GM19468 (cell line): Measurements from ENCODE around the gene GSDME.
"Not testable (repeated sequence)": the region's sequence is repeated elsewhere in the genome, so short reads cannot be mapped to it uniquely, and the experiment has no call there.

ENCODE experiments used
- ATAC-seq: cut with Tn5 transposase; IDR thresholded peaks from one replicate; pipeline ENCODE4 v1.9.1; 2021; ENCODE audit warnings: mild to moderate bottlenecking, moderate library complexity, moderate number of reproducible peaks; ENCODE audit not compliant: unreplicated experiment; ENCODE audit errors: extremely low read depth

The GSDME gene

GRCh38 chr7:24745355-24745754 is 11.9 kb downstream of the GSDME start:
- no peak for ATAC-seq

GRCh38 chr7:24743471-24743870 is 13.8 kb downstream of the GSDME start:
- ATAC-seq, result no peak

GRCh38 chr7:24742506-24743162 is 14.6 kb downstream of the GSDME start:
- ATAC-seq, result no peak

- ATAC-seq, result no peak
Measured at GRCh38 chr7:24741679-24742505, 15.4 kb downstream of the GSDME start.

- no peak for ATAC-seq
Measured at GRCh38 chr7:24740871-24741270, 16.4 kb downstream of the GSDME start.

GRCh38 chr7:24739306-24739705 is 18.0 kb downstream of the GSDME start:
- ATAC-seq, result no peak

GRCh38 chr7:24738577-24738976 is 18.7 kb downstream of the GSDME start:
- ATAC-seq, result no peak

- no peak for ATAC-seq
Measured at GRCh38 chr7:24737281-24737680, 20.0 kb downstream of the GSDME start.

GRCh38 chr7:24735594-24735993 is 21.7 kb downstream of the GSDME start:
- not testable (repeated sequence) for ATAC-seq

- no peak for ATAC-seq
Measured at GRCh38 chr7:24734306-24734705, 23.0 kb downstream of the GSDME start.

GRCh38 chr7:24733414-24734060 is 23.7 kb downstream of the GSDME start:
- ATAC-seq, result no peak

GRCh38 chr7:24732646-24733413 is 24.4 kb downstream of the GSDME start:
- peak; percentile 36 for ATAC-seq

- no peak for ATAC-seq
Measured at GRCh38 chr7:24731313-24731712, 26.0 kb downstream of the GSDME start.

- no peak for ATAC-seq
Measured at GRCh38 chr7:24730018-24730369, 27.3 kb downstream of the GSDME start.

GRCh38 chr7:24729365-24730017 is 27.8 kb downstream of the GSDME start:
- no peak for ATAC-seq

- ATAC-seq, result no peak
Measured at GRCh38 chr7:24728503-24729364, 28.5 kb downstream of the GSDME start.

GRCh38 chr7:24728121-24728500 is 29.2 kb downstream of the GSDME start:
- ATAC-seq, result no peak

- ATAC-seq, result no peak
Measured at GRCh38 chr7:24727154-24728120, 29.8 kb downstream of the GSDME start.
